ENCODE measurements around the gene CASTOR1.

DNA sequence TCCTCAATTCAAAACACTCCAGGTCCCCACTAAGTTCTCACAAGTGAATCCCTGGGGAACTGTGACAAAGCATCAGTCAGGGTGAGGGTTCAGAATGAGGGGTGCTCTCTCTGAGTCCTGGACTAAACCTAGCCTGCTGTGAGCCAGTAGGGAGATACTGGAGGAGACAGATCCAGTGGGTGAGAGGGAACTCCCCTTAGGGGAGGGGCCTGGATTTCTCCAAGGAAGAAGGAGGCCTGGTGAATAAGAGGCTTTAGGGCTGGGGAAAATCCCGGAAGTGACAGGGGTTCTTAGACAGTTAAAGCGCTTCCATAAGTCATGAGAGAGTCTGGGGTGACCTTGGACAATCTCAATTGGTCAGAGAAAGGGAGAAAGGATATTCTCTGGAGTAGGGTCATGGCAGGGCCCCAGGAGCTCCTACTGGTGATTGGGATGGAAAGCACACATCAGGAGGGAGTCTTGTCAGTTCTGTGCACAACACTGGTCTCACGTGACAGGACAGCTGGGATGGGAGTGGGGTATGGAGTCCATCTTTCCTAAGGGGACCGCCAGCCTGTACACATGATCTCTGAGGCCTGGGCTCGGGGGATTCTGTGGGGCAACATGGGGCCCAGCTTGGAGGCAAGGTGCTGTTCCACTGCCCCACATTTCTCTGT, 35.9 kb upstream of the CASTOR1 start:
- TF ChIP-seq, protein P1, sequence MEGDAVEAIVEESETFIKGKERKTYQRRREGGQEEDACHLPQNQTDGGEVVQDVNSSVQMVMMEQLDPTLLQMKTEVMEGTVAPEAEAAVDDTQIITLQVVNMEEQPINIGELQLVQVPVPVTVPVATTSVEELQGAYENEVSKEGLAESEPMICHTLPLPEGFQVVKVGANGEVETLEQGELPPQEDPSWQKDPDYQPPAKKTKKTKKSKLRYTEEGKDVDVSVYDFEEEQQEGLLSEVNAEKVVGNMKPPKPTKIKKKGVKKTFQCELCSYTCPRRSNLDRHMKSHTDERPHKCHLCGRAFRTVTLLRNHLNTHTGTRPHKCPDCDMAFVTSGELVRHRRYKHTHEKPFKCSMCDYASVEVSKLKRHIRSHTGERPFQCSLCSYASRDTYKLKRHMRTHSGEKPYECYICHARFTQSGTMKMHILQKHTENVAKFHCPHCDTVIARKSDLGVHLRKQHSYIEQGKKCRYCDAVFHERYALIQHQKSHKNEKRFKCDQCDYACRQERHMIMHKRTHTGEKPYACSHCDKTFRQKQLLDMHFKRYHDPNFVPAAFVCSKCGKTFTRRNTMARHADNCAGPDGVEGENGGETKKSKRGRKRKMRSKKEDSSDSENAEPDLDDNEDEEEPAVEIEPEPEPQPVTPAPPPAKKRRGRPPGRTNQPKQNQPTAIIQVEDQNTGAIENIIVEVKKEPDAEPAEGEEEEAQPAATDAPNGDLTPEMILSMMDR (IDR thresholded peaks at IDR 0.05): no peak
- TF ChIP-seq EP300 (IDR thresholded peaks at IDR 0.05) (no peak), POLR2A (IDR thresholded peaks at IDR 0.05) (peak in 1 of 4 donors; percentile 33), POLR2AphosphoS5 (IDR thresholded peaks at IDR 0.05) (peak in 1 of 2 donors; percentile 39)

Measured in upper lobe of left lung (tissue), 4 donors.